Right lung (tissue), 5 donors: Measurements from ENCODE around the gene KRT39. TPM values are rescaled to one million over a fixed set of nuclear protein-coding genes. Genes with fewer than 3 reads are reported as not detected.

ENCODE experiments used
- polyA plus RNA-seq, 5 donors: library from polyadenylated mRNA; unstranded; fragments of 120-200 nt; gene quantifications; one replicate each; pipeline versions ENCODE4 v1.2.1 to v1.2.3, GENCODE V29; 2013; ENCODE audit warnings: inconsistent platforms in 1 of 5, low replicate concordance in 1 of 5; ENCODE audit not compliant: insufficient read length in 5 of 5, insufficient read depth in 1 of 5

KRT39 gene
- polyA plus RNA-seq, 5 donors: 0.35 TPM; not detected in 4

Other genes starting within 250 kb of the KRT39 start
- not detected for gene KRT25, start 211.6 kb downstream of the KRT39 start, polyA plus RNA-seq
- gene KRT26, start 194.7 kb downstream of the KRT39 start, polyA plus RNA-seq: not detected
- under 1 TPM in 4 of 5 donors, not detected in 1; 0.10 to 0.43 (median 0.34) TPM for gene KRT27, start 184.4 kb downstream of the KRT39 start, polyA plus RNA-seq
- not detected for gene KRT28, start 167.0 kb downstream of the KRT39 start, polyA plus RNA-seq
- gene KRT10, start 144.3 kb downstream of the KRT39 start, polyA plus RNA-seq: 10 to 100 TPM; 27.5 to 58.8 (median 45.4) TPM
- under 1 TPM in 3 of 5 donors, not detected in 2; 0.06 to 0.14 (median 0.13) TPM for gene KRT12, start 99.7 kb downstream of the KRT39 start, polyA plus RNA-seq
- gene KRT20, start 81.7 kb downstream of the KRT39 start, polyA plus RNA-seq: not detected
- under 1 TPM in 3 of 5 donors, not detected in 2; 0.18 to 0.35 (median 0.21) TPM for gene KRT23, start 29.3 kb downstream of the KRT39 start, polyA plus RNA-seq
- gene KRT40, start 17.4 kb upstream of the KRT39 start, polyA plus RNA-seq: under 1 TPM in 2 of 5 donors, not detected in 3; 0.06 to 0.70 TPM
- not detected for gene KRTAP3-3, start 27.2 kb upstream of the KRT39 start, polyA plus RNA-seq
- not detected for gene KRTAP3-2, start 33.0 kb upstream of the KRT39 start, polyA plus RNA-seq
- gene KRTAP3-1, start 42.2 kb upstream of the KRT39 start, polyA plus RNA-seq: not detected
- gene KRTAP1-5, start 60.3 kb upstream of the KRT39 start, polyA plus RNA-seq: not detected
- not detected for gene KRTAP1-4, start 63.2 kb upstream of the KRT39 start, polyA plus RNA-seq
- not detected for gene KRTAP1-3, start 67.9 kb upstream of the KRT39 start, polyA plus RNA-seq
- not detected for gene KRTAP1-1, start 74.5 kb upstream of the KRT39 start, polyA plus RNA-seq
- not detected for gene KRTAP2-1, start 80.4 kb upstream of the KRT39 start, polyA plus RNA-seq
- not detected for gene KRTAP2-2, start 88.3 kb upstream of the KRT39 start, polyA plus RNA-seq
- not detected for gene KRTAP2-3, start 93.2 kb upstream of the KRT39 start, polyA plus RNA-seq
- gene KRTAP2-4, start 98.9 kb upstream of the KRT39 start, polyA plus RNA-seq: not detected
- not detected for gene KRTAP4-7, start 117.2 kb upstream of the KRT39 start, polyA plus RNA-seq
- not detected for gene KRTAP4-8, start 131.2 kb upstream of the KRT39 start, polyA plus RNA-seq
- gene KRTAP4-16, start 135.3 kb upstream of the KRT39 start, polyA plus RNA-seq: not detected
- gene KRTAP4-9, start 138.4 kb upstream of the KRT39 start, polyA plus RNA-seq: not detected
- gene KRTAP4-11, start 151.4 kb upstream of the KRT39 start, polyA plus RNA-seq: under 1 TPM in 1 of 5 donors, not detected in 4; 0.13 TPM
- gene KRTAP4-12, start 157.2 kb upstream of the KRT39 start, polyA plus RNA-seq: not detected
- not detected for gene KRTAP4-6, start 173.6 kb upstream of the KRT39 start, polyA plus RNA-seq
- gene KRTAP4-5, start 182.9 kb upstream of the KRT39 start, polyA plus RNA-seq: not detected
- gene KRTAP4-4, start 193.8 kb upstream of the KRT39 start, polyA plus RNA-seq: not detected
- not detected for gene KRTAP4-3, start 201.3 kb upstream of the KRT39 start, polyA plus RNA-seq
- not detected for gene KRTAP4-2, start 211.3 kb upstream of the KRT39 start, polyA plus RNA-seq
- gene KRTAP4-1, start 218.0 kb upstream of the KRT39 start, polyA plus RNA-seq: not detected
- not detected for gene KRTAP9-1, start 222.9 kb upstream of the KRT39 start, polyA plus RNA-seq